Activated T-cell treated with anti-CD3 and anti-CD28 coated beads, Interleukin-2, amount 50 U/mL, for 1 hour (primary cell): Measurements from ENCODE around the gene GUCA1A.
"Not testable (repeated sequence)": the region's sequence is repeated elsewhere in the genome, so short reads cannot be mapped to it uniquely, and the experiment has no call there.

Experiments used
- DNase-seq: peaks from one replicate; pipeline ENCODE4 v3.0.0-alpha.2; 2020

The GUCA1A gene

DNA sequence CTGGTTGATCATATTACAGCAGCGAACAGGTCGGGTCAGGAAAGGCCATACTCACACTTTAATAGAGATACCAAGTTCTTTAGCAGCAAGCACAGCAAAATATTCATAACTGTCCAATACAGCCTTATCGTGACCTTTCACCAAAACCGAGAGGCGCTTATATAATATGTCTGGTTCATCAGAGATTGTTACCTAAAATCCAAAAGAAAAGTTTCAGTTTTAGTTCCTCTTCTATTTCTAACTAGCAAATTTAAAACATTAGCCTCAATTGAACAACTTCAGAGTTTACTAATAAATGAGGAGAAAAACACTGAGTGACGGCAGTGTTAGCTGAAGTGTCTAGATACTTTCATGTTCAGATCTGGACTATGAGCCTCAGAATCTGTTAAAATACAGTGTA, 38.6 kb downstream of the GUCA1A start:
- no peak for DNase-seq

DNA sequence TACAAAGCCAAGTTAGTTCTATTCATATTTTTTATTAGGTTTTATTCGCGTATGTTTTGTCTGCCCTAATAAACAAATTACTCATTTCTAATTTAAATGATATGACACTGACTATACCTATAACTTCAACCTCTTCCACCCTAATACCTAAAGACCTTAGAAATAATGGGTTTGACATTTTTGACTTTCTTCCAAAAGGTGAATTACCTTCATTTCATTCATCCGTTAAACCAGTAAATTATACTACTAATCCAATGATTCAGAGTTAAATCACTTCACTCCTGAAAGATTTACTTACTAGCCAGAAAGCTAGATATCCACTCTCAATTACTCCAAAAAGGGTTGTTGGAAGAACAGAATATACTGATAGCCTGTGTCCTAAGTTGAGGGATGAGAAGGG, 39.3 kb downstream of the GUCA1A start:
- no peak for DNase-seq

DNA sequence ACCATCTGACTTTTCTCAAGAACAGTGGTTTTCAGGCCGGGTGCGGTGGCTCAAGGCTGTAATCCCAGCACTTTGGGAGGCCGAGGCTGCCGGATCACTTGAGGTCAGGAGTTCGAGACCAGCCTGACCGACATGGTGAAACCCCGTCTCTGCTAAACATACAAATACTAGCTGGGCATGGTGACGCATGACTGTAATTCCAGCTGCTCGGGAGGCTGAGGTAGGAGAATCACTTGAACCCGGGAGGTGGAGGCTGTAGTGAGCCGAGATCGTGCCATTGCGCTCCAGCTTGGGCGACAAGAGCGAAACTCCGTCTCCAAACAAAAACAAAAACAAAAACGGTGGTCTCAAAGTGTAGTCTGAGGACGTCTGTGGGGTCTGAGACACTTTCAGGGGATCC, 43.3 kb downstream of the GUCA1A start:
- DNase-seq = not testable (repeated sequence)

DNA sequence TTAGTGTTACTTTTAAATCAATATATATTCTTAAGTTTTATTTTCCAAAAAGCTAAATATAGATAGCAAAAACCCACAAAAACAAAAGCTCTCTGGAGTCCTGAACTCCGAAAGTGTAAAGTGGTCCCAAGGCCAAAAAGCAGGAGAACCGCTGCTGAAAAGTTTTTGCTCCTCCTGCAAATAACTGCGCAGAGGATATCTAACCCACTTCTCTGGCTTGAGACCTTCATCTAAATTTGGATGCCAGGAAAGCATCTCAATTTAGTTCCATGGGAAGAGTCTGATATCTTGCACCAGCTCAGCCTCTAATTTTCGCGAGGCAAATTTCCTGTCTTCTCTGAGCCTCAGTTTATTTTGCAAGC, 44.0 kb downstream of the GUCA1A start:
- no peak for DNase-seq

DNA sequence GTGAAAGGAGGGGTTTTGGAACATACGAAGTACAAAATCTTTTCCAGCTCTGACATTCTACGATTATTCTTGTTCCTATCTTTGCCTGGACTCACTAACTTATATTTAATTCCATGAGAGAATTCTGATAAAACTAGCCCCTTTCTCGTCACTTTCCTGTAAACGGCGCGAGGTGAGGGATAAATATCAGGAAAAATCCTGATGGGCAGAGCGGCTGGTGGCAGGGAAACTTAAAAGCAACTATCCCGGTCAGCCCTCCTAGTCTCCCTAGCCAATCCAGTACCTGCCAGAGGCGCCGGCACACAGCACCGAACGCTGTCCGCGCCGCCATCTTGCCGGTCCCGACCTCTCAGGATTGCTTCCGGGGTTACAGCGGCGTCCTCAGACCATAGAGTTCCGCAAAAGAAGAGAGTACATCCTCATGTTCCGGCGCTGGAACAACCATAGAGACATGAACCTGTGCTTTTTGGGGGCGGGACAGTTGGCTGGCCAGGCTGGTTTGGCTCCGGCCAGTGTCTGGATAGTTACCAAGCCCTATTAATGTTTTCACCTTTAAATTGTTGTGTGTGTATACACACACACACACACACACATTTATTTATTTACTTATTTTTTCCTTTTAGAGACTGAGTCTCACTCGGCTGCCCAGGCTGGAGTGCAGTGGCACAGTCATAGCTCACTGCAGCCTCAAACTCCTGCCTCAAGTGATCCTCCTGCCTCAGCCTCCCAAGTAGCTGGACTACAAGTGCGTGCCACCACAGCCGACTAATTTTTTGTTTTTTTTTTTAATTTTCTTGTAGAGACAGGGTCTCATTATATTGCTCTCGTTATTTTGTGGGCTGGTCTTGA, 44.6 kb downstream of the GUCA1A start, which contains the start of gene MRPS10:
Gene MRPS10, minus strand, starts transcription at position 343 of the 849 bp plus-strand sequence. Its CDS starts 12 bp downstream, at position 331.
- peak; percentile 87 for DNase-seq

DNA sequence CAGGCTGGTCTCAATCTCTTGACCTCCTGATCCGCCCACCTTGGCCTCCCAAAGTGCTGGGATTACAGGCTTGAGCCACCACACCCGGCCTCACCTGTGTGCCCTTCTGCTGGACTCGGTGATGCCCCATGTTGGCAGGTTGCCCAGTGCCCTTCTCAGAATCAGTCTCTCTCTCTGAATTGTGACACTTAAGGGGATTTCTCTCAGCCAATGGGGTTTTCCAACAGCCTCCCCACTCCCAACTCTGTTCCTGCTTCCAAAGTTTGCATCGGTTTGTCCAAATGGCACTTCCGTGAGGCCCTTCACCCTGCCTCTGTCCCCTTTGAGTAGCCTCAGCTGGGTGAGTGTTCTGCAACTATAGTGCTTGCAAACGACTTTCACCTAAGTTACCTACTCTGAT, 47.6 kb downstream of the GUCA1A start:
- DNase-seq = no peak

DNA sequence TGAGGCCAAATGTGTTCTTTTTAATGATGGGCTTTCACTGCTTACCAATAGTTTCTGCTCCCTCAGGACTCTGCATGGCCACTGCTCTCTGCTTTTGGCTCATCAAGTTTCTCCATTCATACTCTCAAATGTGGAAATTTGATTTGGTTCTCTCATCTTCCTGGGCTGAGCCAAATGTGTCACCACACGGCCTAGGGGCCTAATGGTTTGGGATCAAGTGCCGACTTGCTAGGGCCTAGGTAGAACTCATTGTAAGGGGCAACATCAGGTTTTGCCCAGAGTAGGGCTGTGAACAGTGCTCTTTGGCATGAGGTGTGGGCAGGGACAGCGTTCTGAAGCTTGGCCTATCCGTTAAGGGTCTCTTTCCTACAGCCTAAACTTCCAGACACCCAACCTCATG, 48.4 kb downstream of the GUCA1A start:
- no peak for DNase-seq

DNA sequence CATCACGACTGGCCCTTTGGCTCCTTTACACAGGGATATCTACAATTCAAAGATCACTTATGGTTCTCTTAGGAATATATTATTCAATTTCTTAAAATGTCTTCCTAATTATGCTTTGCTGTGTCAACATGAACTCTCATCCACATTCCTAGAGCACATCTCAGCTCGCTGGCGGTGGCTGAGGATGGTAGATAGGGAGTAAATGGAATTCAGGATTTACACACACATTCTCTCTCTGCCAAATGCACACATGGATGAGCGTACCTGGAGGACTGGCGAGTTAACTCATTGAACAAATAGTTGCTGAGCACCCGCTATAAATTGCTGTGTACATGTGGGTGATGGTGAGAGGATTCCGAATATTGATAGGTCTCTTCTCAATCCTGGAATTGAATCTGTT, 49.3 kb downstream of the GUCA1A start:
- DNase-seq = no peak

DNA sequence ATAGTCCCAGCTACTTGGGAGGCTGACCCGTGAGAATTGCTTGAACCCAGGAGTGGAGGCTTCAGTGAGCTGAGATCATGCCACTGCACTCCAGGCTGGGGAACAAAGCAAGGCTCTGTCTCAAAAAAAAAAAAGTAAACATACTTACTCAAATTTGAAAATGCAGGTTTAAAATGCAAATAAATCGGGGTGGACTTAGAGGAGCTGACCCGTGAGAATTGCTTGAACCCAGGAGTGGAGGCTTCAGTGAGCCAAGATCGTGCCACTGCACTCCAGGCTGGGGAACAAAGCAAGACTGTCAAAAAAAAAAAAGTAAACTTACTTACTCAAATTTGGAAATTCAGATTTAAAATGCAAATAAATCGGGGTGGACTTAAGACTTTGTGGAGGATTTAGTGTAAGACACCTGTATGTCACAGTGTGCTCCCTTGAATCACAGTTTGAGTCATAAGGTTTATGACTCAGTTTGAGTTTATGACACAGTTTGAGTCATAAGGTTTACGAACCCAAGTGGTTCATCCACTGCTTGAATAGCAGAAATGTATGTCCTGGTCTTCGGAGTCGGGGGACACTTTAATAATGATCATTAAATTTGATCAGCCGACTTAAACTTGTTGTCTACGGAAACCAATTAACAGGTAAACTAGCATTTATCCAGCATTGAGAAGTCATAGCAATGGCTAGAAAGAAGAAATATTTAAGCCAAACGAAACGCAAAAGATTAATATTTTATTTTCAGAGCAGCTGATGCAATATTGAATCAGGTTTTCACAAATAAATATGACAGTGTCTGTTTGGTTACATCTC, 51.3 kb downstream of the GUCA1A start:
- no peak for DNase-seq

DNA sequence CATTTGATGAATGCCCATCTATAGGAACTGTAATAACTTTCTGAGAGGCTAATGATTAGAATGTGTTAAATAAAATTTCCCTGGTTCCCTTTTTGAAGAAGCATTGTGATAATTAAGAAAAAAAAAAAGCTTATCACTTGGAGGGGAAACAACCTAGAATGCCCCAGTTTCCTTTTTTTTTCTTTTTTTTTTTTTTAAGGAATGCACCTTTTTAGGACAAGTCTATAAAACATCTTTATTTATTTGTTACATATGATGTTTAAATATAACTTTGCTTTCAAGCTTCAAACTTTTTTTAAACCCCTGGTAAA, 51.8 kb downstream of the GUCA1A start:
- no peak for DNase-seq

DNA sequence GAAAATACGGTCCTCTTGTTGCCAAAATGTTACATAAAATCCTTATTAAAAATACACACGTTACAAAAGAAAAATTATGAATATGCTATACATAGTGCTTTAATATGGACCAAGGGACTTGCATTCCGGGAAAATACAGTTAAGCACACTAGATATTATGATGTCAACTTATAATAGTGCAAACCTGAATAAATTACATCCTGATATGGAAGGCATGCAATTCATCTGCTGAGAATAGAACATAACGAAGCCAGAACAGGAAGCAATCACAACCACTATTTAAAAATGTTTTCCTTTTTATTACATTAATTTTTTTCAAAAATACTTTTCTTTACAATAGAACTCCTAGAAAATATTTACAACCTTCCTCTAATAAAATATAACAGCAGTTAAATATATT, 52.3 kb downstream of the GUCA1A start:
- no peak for DNase-seq

DNA sequence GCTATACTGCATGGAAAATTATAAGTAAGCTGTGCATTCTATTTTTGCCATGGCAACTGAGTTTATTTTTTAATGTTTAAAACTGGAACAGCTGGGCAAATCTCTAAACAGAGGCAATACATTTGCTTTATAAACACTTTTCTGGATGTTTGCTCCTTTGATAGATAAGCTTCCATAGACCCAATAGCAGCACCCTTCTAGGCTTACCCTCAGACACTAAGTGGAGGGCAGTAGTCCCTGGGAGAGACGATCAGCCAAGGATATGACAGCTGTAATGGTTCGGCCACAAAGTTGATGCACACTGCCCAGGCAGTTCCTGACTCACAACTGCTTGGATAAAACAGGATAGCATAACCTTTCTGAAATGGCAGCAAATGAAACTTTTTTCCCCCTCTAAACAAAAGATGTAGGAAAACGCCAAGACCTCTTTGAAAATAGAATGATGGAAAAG, 53.0 kb downstream of the GUCA1A start:
- no peak for DNase-seq

DNA sequence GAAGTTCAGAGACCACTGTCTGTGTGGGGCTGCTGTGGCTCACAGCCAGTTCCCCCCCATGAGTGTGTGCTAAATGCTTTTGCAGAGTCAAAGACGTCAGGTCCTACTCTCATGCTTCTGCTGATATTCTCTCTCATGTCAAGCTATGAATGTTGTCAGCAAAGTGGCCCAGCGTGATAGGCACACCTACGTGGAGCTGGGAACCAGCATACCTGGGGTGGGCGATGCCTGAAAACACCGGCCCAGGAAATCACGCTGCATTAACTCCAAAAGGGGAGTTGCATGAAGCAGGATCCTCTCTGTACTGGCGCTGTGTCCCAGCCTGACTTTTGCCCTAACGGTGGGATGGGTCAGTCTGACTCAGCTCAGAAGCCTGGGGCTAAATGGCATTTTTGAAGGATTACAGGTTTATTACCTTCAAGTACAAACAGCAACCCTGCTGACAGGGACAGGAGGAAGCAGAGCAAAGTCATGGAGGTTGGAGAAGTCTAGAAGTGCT, 53.5 kb downstream of the GUCA1A start:
- no peak for DNase-seq

DNA sequence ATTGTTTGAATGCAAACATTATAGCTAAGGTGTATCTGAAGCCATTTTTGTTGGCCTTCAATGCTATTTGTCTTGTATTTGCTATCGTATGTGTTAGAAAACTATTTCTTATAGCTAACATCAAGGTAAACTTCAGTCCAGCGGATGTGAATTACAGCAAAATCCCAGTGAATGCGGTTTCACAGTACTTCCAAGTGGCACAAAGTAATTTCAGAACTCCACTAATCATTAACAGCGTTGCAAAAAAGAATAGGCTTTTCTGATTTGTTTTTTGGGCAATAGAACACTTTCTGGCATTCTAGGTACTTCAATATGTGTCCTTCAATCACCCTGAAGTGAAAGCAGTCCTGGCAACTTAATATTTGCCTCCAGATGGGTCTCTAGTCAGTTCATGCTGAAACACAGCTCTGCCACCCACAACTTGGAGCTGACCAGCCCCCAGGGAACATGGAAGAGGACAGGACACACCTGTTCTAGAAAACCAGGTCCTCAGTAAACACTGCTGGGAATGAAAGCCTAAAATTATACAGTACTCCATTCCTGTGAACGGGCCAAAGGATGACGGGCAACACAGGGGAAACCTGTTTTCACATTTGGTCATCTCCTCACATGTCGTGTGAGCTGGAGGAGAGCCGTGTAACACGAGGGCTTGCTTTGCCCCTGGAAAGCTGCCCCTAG, 54.1 kb downstream of the GUCA1A start:
- no peak for DNase-seq

DNA sequence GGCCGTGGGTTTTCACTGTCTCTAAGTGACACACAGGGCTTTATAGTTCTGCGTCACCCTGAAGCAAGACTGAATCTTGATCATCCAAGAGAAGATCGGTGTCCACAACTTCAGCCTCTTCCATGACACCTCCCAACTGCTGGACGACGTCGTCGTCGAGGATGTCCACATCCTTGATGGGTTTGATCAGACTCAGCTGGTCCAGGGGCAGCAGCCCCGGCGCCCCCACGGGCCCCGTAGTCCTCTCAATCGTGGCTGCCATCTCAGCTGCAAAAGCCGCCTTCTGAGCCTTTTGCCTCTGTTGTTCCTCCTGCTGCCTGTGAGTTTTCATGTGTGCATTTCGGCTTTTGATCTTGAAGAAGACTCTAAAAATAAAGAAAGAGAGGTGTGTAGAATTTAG, 55.1 kb downstream of the GUCA1A start:
- no peak for DNase-seq
